Trophoblast cell (in vitro differentiated cells and primary cell): Measurements from ENCODE around the gene SPTB.

Experiments
- DNase-seq, 2 donors: peaks; one replicate each; pipeline ENCODE4 v3.0.0-alpha.2; 2016
- H2AFZ ChIP-seq: 2 replicates; pipeline ENCODE4 v1.6.1; 2013; ENCODE audit warnings: low read length, moderate library complexity, mild to moderate bottlenecking; ENCODE audit not compliant: insufficient read depth, poor library complexity
- H2AK5ac ChIP-seq: 2 replicates; pipeline ENCODE4 v1.6.1; 2013; ENCODE audit warnings: mild to moderate bottlenecking, low read length
- H2BK120ac ChIP-seq: 2 replicates; pipeline ENCODE4 v1.6.1; 2013; ENCODE audit warnings: low read length, mild to moderate bottlenecking, moderate library complexity; ENCODE audit not compliant: insufficient read depth, poor library complexity
- H2BK12ac ChIP-seq: 2 replicates; pipeline ENCODE4 v1.6.1; 2013; ENCODE audit warnings: mild to moderate bottlenecking, low read length, moderate library complexity
- H2BK5ac ChIP-seq: 2 replicates; pipeline ENCODE4 v1.6.1; 2013; ENCODE audit warnings: low read length, low read depth, moderate library complexity, mild to moderate bottlenecking; ENCODE audit not compliant: poor library complexity
- H3K14ac ChIP-seq: 2 replicates; pipeline ENCODE4 v1.6.1; 2013; ENCODE audit warnings: mild to moderate bottlenecking, low read length
- H3K18ac ChIP-seq: 2 replicates; pipeline ENCODE4 v1.6.1; 2013; ENCODE audit warnings: mild to moderate bottlenecking, low read length
- H3K23ac ChIP-seq: 2 replicates; pipeline ENCODE4 v1.6.1; 2013; ENCODE audit warnings: low read length
- H3K27ac ChIP-seq: 2 replicates; pipeline ENCODE4 v1.5.1; 2013; ENCODE audit warnings: low read depth, mild to moderate bottlenecking, inconsistent platforms, low read length, moderate library complexity
- H3K27me3 ChIP-seq: 2 replicates; pipeline ENCODE4 v1.6.1; 2013; ENCODE audit warnings: inconsistent platforms, mild to moderate bottlenecking, low read length, moderate library complexity; ENCODE audit not compliant: insufficient read depth
- H3K36me3 ChIP-seq, 2 experiments: 1 replicate in 1 of 2; 2 replicates in 1 of 2; pipeline ENCODE4 v1.6.1; 2013; ENCODE audit warnings: low read length in 2 of 2, mild to moderate bottlenecking in 2 of 2, moderate library complexity in 1 of 2; ENCODE audit not compliant: insufficient read depth in 2 of 2, control insufficient read depth in 1 of 2
- H3K4ac ChIP-seq: 2 replicates; pipeline ENCODE4 v1.6.1; 2013; ENCODE audit warnings: low read depth, mild to moderate bottlenecking, low read length, moderate library complexity
- H3K4me1 ChIP-seq, 2 experiments: 1 replicate in 1 of 2; 2 replicates in 1 of 2; pipeline ENCODE4 v1.6.1; 2013; ENCODE audit warnings: low read length in 2 of 2, mild to moderate bottlenecking in 2 of 2, moderate library complexity in 1 of 2; ENCODE audit not compliant: insufficient read depth in 2 of 2, control insufficient read depth in 1 of 2
- H3K4me2 ChIP-seq: 2 replicates; pipeline ENCODE4 v1.6.1; 2013; ENCODE audit warnings: inconsistent platforms, mild to moderate bottlenecking, low read length, moderate library complexity
- H3K4me3 ChIP-seq: 2 replicates; pipeline ENCODE4 v1.5.1; 2013; ENCODE audit warnings: mild to moderate bottlenecking, low read depth, low read length, inconsistent platforms
- H3K79me1 ChIP-seq: one replicate; pipeline ENCODE4 v1.6.1; 2013; ENCODE audit warnings: low read length
- H3K79me2 ChIP-seq: 2 replicates; pipeline ENCODE4 v1.6.1; 2013; ENCODE audit warnings: low read length, mild to moderate bottlenecking; ENCODE audit not compliant: control insufficient read depth, insufficient read depth, poor library complexity
- H3K9ac ChIP-seq: 2 replicates; pipeline ENCODE4 v1.6.1; 2013; ENCODE audit warnings: mild to moderate bottlenecking, low read length
- H3K9me3 ChIP-seq: 2 replicates; pipeline ENCODE4 v1.6.1; 2013; ENCODE audit warnings: low read depth, mild to moderate bottlenecking, control low read depth, inconsistent platforms, low read length; ENCODE audit not compliant: insufficient read depth
- H4K12ac ChIP-seq: 2 replicates; pipeline ENCODE4 v1.6.1; 2013; ENCODE audit warnings: low read depth, mild to moderate bottlenecking, low read length, moderate library complexity
- H4K8ac ChIP-seq: 2 replicates; pipeline ENCODE4 v1.6.1; 2013; ENCODE audit warnings: low read depth, mild to moderate bottlenecking, low read length, moderate library complexity
- H4K91ac ChIP-seq: one replicate; pipeline ENCODE4 v1.6.1; 2013; ENCODE audit warnings: low read depth, mild to moderate bottlenecking, low read length, moderate library complexity
- WGBS: extraction: QIAGEN DNeasy Blood & Tissue Kit; methylation state at CpG from one replicate; pipeline ENCODE4 v1.1.7; 2013; ENCODE audit warnings: missing lambda C conversion rate; ENCODE audit not compliant: insufficient read length, insufficient coverage; ENCODE audit errors: extremely low coverage; 5-methylcytosine and 5-hydroxymethylcytosine counted together

Gene SPTB

GRCh38 chr14:64721899-64722298 is 157.8 kb downstream of the SPTB start:
- no peak overlapping the region for H3K23ac ChIP-seq
- H2AK5ac ChIP-seq = no peak overlapping the region
- no peak overlapping the region for H4K91ac ChIP-seq
- no peak overlapping the region for H3K4me2 ChIP-seq
- H3K9me3 ChIP-seq = peaks cover 2% of the 10 kb centered on the region
- no peak overlapping the region for H2AFZ ChIP-seq
- H4K8ac ChIP-seq = no peak overlapping the region
- peaks cover 13 to 14% of the 10 kb centered on the region in 2 experiments for H3K36me3 ChIP-seq
- H3K79me1 ChIP-seq = peaks cover 16% of the 10 kb centered on the region
- H2BK120ac ChIP-seq = no peak overlapping the region
- H2BK12ac ChIP-seq = no peak overlapping the region
- DNase-seq = no peak
- no peaks in the 10 kb centered on the region for H3K27me3 ChIP-seq
- no peak overlapping the region for H3K27ac ChIP-seq
- H3K4me1 ChIP-seq = peaks cover 56 to 78% of the 10 kb centered on the region in 2 experiments
- H2BK5ac ChIP-seq = no peak overlapping the region
- H3K79me2 ChIP-seq = peaks cover 46% of the 10 kb centered on the region
- H3K4ac ChIP-seq = peak overlapping the region; percentile 78
- no peak overlapping the region for H3K4me3 ChIP-seq
- WGBS = no CpG with 5 or more reads among the region's 9 CpGs
- no peak overlapping the region for H3K18ac ChIP-seq
- H4K12ac ChIP-seq = no peak overlapping the region
- H3K14ac ChIP-seq = no peak overlapping the region
- no peak overlapping the region for H3K9ac ChIP-seq

DNA sequence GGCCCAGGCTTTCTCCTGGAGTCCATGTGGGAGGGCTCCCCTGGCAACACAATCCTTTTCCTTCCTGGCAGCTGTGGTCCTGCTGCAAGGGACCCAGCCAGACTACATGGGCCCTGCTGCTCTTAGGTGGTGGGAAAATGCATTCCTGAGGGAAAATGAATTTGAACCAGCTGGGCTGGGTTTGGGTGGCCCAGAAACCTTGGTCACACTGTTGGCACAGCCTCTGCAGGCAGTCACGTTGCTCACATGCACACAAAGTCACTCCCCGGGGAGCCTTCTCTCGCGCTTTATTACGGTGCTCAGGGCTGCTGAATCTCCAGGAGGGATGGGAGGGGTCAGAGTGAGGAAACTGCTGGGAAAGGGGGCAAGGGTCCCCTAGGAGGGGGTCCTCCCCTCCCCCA is 158.3 kb downstream of the SPTB start:
- Histone ChIP-seq H3K27ac (no peak overlapping the region), H2BK5ac (no peak overlapping the region), H4K12ac (no peak overlapping the region), H3K79me1 (peaks cover 20% of the 10 kb centered on the region), H2AFZ (no peak overlapping the region), H3K27me3 (no peaks in the 10 kb centered on the region), H4K8ac (no peak overlapping the region), H3K18ac (peak overlapping the region; percentile 30), H3K9ac (no peak overlapping the region), H2AK5ac (no peak overlapping the region), H3K4ac (peak overlapping the region; percentile 78), H3K36me3 (peaks cover 12 to 13% of the 10 kb centered on the region in 2 experiments), H3K23ac (no peak overlapping the region), H3K4me3 (no peak overlapping the region), H4K91ac (no peak overlapping the region), H3K9me3 (peaks cover 2% of the 10 kb centered on the region), H2BK12ac (no peak overlapping the region), H3K4me1 (peaks cover 60 to 78% of the 10 kb centered on the region in 2 experiments), H3K14ac (no peak overlapping the region), H3K4me2 (no peak overlapping the region), H2BK120ac (no peak overlapping the region), H3K79me2 (peaks cover 49% of the 10 kb centered on the region)
- DNase-seq = no peak
- no CpG with 5 or more reads among the region's 5 CpGs for WGBS

GRCh38 chr14:64720131-64720576 is 159.6 kb downstream of the SPTB start:
- Histone ChIP-seq H3K14ac (no peak overlapping the region), H3K27ac (no peak overlapping the region), H3K4me3 (no peak overlapping the region), H3K36me3 (peaks cover 12 to 13% of the 10 kb centered on the region in 2 experiments), H4K8ac (no peak overlapping the region), H3K9ac (no peak overlapping the region), H2AK5ac (no peak overlapping the region), H4K91ac (no peak overlapping the region), H3K4me2 (no peak overlapping the region), H3K79me1 (peaks cover 25% of the 10 kb centered on the region), H3K4me1 (peaks cover 63 to 78% of the 10 kb centered on the region in 2 experiments), H2BK12ac (no peak overlapping the region), H3K27me3 (no peaks in the 10 kb centered on the region), H3K79me2 (peaks cover 46% of the 10 kb centered on the region), H3K4ac (peak overlapping the region; percentile 50), H2BK120ac (no peak overlapping the region), H4K12ac (no peak overlapping the region), H3K18ac (no peak overlapping the region), H3K9me3 (peaks cover 2% of the 10 kb centered on the region), H2BK5ac (no peak overlapping the region), H2AFZ (peak overlapping the region; percentile 18), H3K23ac (no peak overlapping the region)
- WGBS = no CpG with 5 or more reads among the region's 7 CpGs
- no peak for DNase-seq

GRCh38 chr14:64719601-64720000 is 160.1 kb downstream of the SPTB start:
- H3K79me1 ChIP-seq = peaks cover 25% of the 10 kb centered on the region
- no peak overlapping the region for H3K4me3 ChIP-seq
- no peak overlapping the region for H4K91ac ChIP-seq
- no peak overlapping the region for H3K9ac ChIP-seq
- H2BK120ac ChIP-seq = no peak overlapping the region
- no peak overlapping the region for H4K8ac ChIP-seq
- H3K23ac ChIP-seq = no peak overlapping the region
- H3K36me3 ChIP-seq = peaks cover 12 to 13% of the 10 kb centered on the region in 2 experiments
- no peak overlapping the region for H2AFZ ChIP-seq
- no CpG with 5 or more reads among the region's 7 CpGs for WGBS
- H3K27me3 ChIP-seq = no peaks in the 10 kb centered on the region
- no peak overlapping the region for H2AK5ac ChIP-seq
- no peak for DNase-seq
- no peak overlapping the region for H3K14ac ChIP-seq
- H3K4me1 ChIP-seq = peaks cover 67 to 78% of the 10 kb centered on the region in 2 experiments
- no peak overlapping the region for H3K27ac ChIP-seq
- H3K18ac ChIP-seq = no peak overlapping the region
- H3K9me3 ChIP-seq = peaks cover 2% of the 10 kb centered on the region
- no peak overlapping the region for H3K4me2 ChIP-seq
- peaks cover 47% of the 10 kb centered on the region for H3K79me2 ChIP-seq
- H2BK5ac ChIP-seq = no peak overlapping the region
- no peak overlapping the region for H2BK12ac ChIP-seq
- H4K12ac ChIP-seq = no peak overlapping the region
- H3K4ac ChIP-seq = peak overlapping the region; percentile 48
